Type B pancreatic cell (in vitro differentiated cells): ENCODE data around the gene ANKRD60. TPM values are rescaled to one million over a fixed set of nuclear protein-coding genes. Genes with fewer than 3 reads are reported as not detected.
A peak's percentile ranks its signal among the peaks of the same experiment; 100 is the strongest.

Experiments
- DNase-seq: peaks from one replicate; pipeline ENCODE4 v3.0.0; 2021; ENCODE audit warnings: mixed read lengths; ENCODE audit not compliant: unreplicated experiment; ENCODE audit errors: extremely low spot score
- H3K27ac Mint-ChIP-seq: 2 replicates; pipeline ENCODE4 v1.8.0; 2021; ENCODE audit warnings: mild to moderate bottlenecking, mixed read lengths
- H3K27me3 Mint-ChIP-seq: 2 replicates; pipeline ENCODE4 v1.8.0; 2021; ENCODE audit warnings: mixed read lengths
- H3K36me3 Mint-ChIP-seq: 2 replicates; pipeline ENCODE4 v1.8.0; 2021; ENCODE audit warnings: mixed read lengths
- H3K4me1 Mint-ChIP-seq: one replicate; pipeline ENCODE4 v1.8.0; 2021; ENCODE audit warnings: mixed read lengths; ENCODE audit not compliant: unreplicated experiment
- H3K4me3 Mint-ChIP-seq: 2 replicates; pipeline ENCODE4 v1.8.0; 2021; ENCODE audit warnings: mild to moderate bottlenecking, mixed read lengths
- H3K9me3 Mint-ChIP-seq: 2 replicates; pipeline ENCODE4 v1.8.0; 2021; ENCODE audit warnings: mixed read lengths
- CTCF ChIP-seq: fragments of 200-600 bp; sonication (generic); conservative IDR thresholded peaks from 2 replicates; pipeline ENCODE4 v1.5.0; 2021; ENCODE audit warnings: antibody characterized with exemption, mild to moderate bottlenecking
- total RNA-seq: library from RNA; stranded (reverse); gene quantifications from 2 replicates; pipeline ENCODE4 v1.2.1, GENCODE V29; 2021; ENCODE audit warnings: low replicate concordance

Gene ANKRD60
- total RNA-seq, 1 donor from 2014 or later = not detected

- no peak for DNase-seq
- TF ChIP-seq CTCF = no peak
- H3K9me3 Mint-ChIP-seq = peaks cover 3% of the 10 kb centered on the region
- peaks cover 38% of the 10 kb centered on the region for H3K27me3 Mint-ChIP-seq
- H3K27ac Mint-ChIP-seq = no peak overlapping the region
- H3K36me3 Mint-ChIP-seq = no peaks in the 10 kb centered on the region
- no peak overlapping the region for H3K4me3 Mint-ChIP-seq
- peaks cover 9% of the 10 kb centered on the region for H3K4me1 Mint-ChIP-seq
These were observed 14.7 kb downstream of the ANKRD60 start for GRCh38 chr20:58213716-58214115.

GRCh38 chr20:58213121-58213520 is 15.3 kb downstream of the ANKRD60 start:
- Mint-ChIP-seq H3K4me3 (no peak overlapping the region), H3K36me3 (no peaks in the 10 kb centered on the region), H3K27me3 (peaks cover 35% of the 10 kb centered on the region), H3K27ac (no peak overlapping the region), H3K4me1 (peaks cover 9% of the 10 kb centered on the region), H3K9me3 (no peaks in the 10 kb centered on the region)
- DNase-seq = no peak
- TF ChIP-seq CTCF = no peak

GRCh38 chr20:58212636-58213035 is 15.8 kb downstream of the ANKRD60 start:
- no peak overlapping the region for H3K27ac Mint-ChIP-seq
- H3K27me3 Mint-ChIP-seq = peaks cover 32% of the 10 kb centered on the region
- H3K9me3 Mint-ChIP-seq = no peaks in the 10 kb centered on the region
- no peak overlapping the region for H3K4me3 Mint-ChIP-seq
- peaks cover 9% of the 10 kb centered on the region for H3K4me1 Mint-ChIP-seq
- TF ChIP-seq CTCF = no peak
- H3K36me3 Mint-ChIP-seq = no peaks in the 10 kb centered on the region
- DNase-seq = no peak

GRCh38 chr20:58210398-58210747 is 18.1 kb downstream of the ANKRD60 start:
- Mint-ChIP-seq H3K27me3 (peaks cover 26% of the 10 kb centered on the region), H3K27ac (no peak overlapping the region), H3K36me3 (no peaks in the 10 kb centered on the region), H3K4me1 (peaks cover 9% of the 10 kb centered on the region), H3K9me3 (no peaks in the 10 kb centered on the region), H3K4me3 (no peak overlapping the region)
- no peak for DNase-seq
- no peak for TF ChIP-seq CTCF

- Mint-ChIP-seq H3K36me3 (no peaks in the 10 kb centered on the region), H3K4me3 (no peak overlapping the region), H3K27ac (no peak overlapping the region), H3K27me3 (peaks cover 26% of the 10 kb centered on the region), H3K4me1 (peaks cover 9% of the 10 kb centered on the region), H3K9me3 (no peaks in the 10 kb centered on the region)
- peak; percentile 100 for TF ChIP-seq CTCF
- DNase-seq = peak; percentile 92
These were observed 18.6 kb downstream of the ANKRD60 start for GRCh38 chr20:58209652-58210397.
